ENCODE data around the gene PPIL1. TPM values are rescaled to one million over a fixed set of nuclear protein-coding genes. Genes with fewer than 3 reads are reported as not detected.
A peak's percentile ranks its signal among the peaks of the same experiment; 100 is the strongest.

PPIL1 gene
- total and polyA plus RNA-seq, 4 donors: 15.8 to 23.9 (median 20.3) TPM

- TF ChIP-seq ATF3 (IDR thresholded peaks at IDR 0.05) (no peak), HNF4A (conservative IDR thresholded peaks at IDR 0.05) (peak; percentile 20 to 29), TAF1 (conservative IDR thresholded peaks at IDR 0.05) (no peak)
- DNase-seq (ENCODE audit: low spot score): no peak
- Histone ChIP-seq H3K4me1 (ENCODE audit: control insufficient read depth in 4 of 4, insufficient read depth in 4 of 4, low read length in 3 of 4) (peaks cover 0 to 10% (median 7%) of the 10 kb centered on the region in 4 donors), H3K4me3 (ENCODE audit: low read depth in 1 of 3, low read length in 3 of 3) (no peak overlapping the region), H3K27me3 (ENCODE audit: control insufficient read depth in 4 of 4, insufficient read depth in 4 of 4, low read length in 3 of 4) (no peaks in the 10 kb centered on the region), H3K9ac (ENCODE audit: low read depth in 1 of 2, low read length in 2 of 2) (no peak overlapping the region), H3K36me3 (ENCODE audit: control insufficient read depth in 4 of 4, insufficient read depth in 3 of 4, low read depth in 1 of 4, low read length in 3 of 4) (no peaks in the 10 kb centered on the region), H3K9me3 (ENCODE audit: control insufficient read depth in 4 of 4, low read length in 3 of 4) (no peaks in the 10 kb centered on the region), H3K27ac (ENCODE audit: low read depth in 1 of 2, low read length in 2 of 2) (no peak overlapping the region)
- WGBS: 31% methylated on average over 11 of the region's 11 CpGs
These were observed 44.6 kb downstream of the PPIL1 start for GRCh38 chr6:36829919-36830544.

- Histone ChIP-seq H3K4me1 (ENCODE audit: control insufficient read depth in 4 of 4, insufficient read depth in 4 of 4, low read length in 3 of 4) (peaks cover 0 to 10% (median 7%) of the 10 kb centered on the region in 4 donors), H3K4me3 (ENCODE audit: low read depth in 1 of 3, low read length in 3 of 3) (no peak overlapping the region), H3K27ac (ENCODE audit: low read depth in 1 of 2, low read length in 2 of 2) (peak overlapping the region; percentile 58 to 66), H3K36me3 (ENCODE audit: control insufficient read depth in 4 of 4, insufficient read depth in 3 of 4, low read depth in 1 of 4, low read length in 3 of 4) (no peaks in the 10 kb centered on the region), H3K27me3 (ENCODE audit: control insufficient read depth in 4 of 4, insufficient read depth in 4 of 4, low read length in 3 of 4) (no peaks in the 10 kb centered on the region), H3K9me3 (ENCODE audit: control insufficient read depth in 4 of 4, low read length in 3 of 4) (no peaks in the 10 kb centered on the region), H3K9ac (ENCODE audit: low read depth in 1 of 2, low read length in 2 of 2) (no peak overlapping the region)
- 72% methylated on average over 19 of the region's 19 CpGs for WGBS
- peak in 1 of 2 donors; percentile 21 for TF ChIP-seq JUND (IDR thresholded peaks at IDR 0.05)
- TF ChIP-seq SP1 (IDR thresholded peaks at IDR 0.05): no peak
- peak; percentile 89 for TF ChIP-seq NR2F2 (IDR thresholded peaks at IDR 0.05)
- DNase-seq (ENCODE audit: low spot score): no peak
These were observed 47.1 kb downstream of the PPIL1 start for GRCh38 chr6:36827261-36828079.

- Histone ChIP-seq H3K27ac (ENCODE audit: low read depth in 1 of 2, low read length in 2 of 2) (peak overlapping the region; percentile 58 to 66), H3K9ac (ENCODE audit: low read depth in 1 of 2, low read length in 2 of 2) (no peak overlapping the region), H3K9me3 (ENCODE audit: control insufficient read depth in 4 of 4, low read length in 3 of 4) (no peaks in the 10 kb centered on the region), H3K4me1 (ENCODE audit: control insufficient read depth in 4 of 4, insufficient read depth in 4 of 4, low read length in 3 of 4) (peaks cover 0 to 10% (median 7%) of the 10 kb centered on the region in 4 donors), H3K27me3 (ENCODE audit: control insufficient read depth in 4 of 4, insufficient read depth in 4 of 4, low read length in 3 of 4) (no peaks in the 10 kb centered on the region), H3K36me3 (ENCODE audit: control insufficient read depth in 4 of 4, insufficient read depth in 3 of 4, low read depth in 1 of 4, low read length in 3 of 4) (no peaks in the 10 kb centered on the region), H3K4me3 (ENCODE audit: low read depth in 1 of 3, low read length in 3 of 3) (no peak overlapping the region)
- TF ChIP-seq MAX (IDR thresholded peaks at IDR 0.05): no peak
- TF ChIP-seq NR2F2 (IDR thresholded peaks at IDR 0.05): no peak
- TF ChIP-seq GABPA (IDR thresholded peaks at IDR 0.05 in 1 of 2, conservative IDR thresholded peaks at IDR 0.05 in 1 of 2): no peak
- no peak for TF ChIP-seq ZBTB33 (IDR thresholded peaks at IDR 0.05)
- TF ChIP-seq ATF3 (IDR thresholded peaks at IDR 0.05): no peak
- TF ChIP-seq RAD21 (IDR thresholded peaks at IDR 0.05): no peak
- no peak for TF ChIP-seq EGR1 (IDR thresholded peaks at IDR 0.05; ENCODE audit: low read depth in 2 of 2)
- no peak for TF ChIP-seq REST (IDR thresholded peaks at IDR 0.05)
- TF ChIP-seq HNF4A (conservative IDR thresholded peaks at IDR 0.05): no peak
- no peak for TF ChIP-seq JUND (IDR thresholded peaks at IDR 0.05)
- TF ChIP-seq RXRA (IDR thresholded peaks at IDR 0.05): no peak
- no peak for TF ChIP-seq SP1 (IDR thresholded peaks at IDR 0.05)
- TF ChIP-seq CTCF (IDR thresholded peaks at IDR 0.05; ENCODE audit: low read depth, low read length, missing input control): no peak
- DNase-seq (ENCODE audit: low spot score): no peak
- WGBS: 87% methylated on average over 19 of the region's 19 CpGs
These were observed 47.9 kb downstream of the PPIL1 start for GRCh38 chr6:36826520-36827227.

Measured in liver (tissue), 9 donors.